ENCODE measurements around the gene AASDH. TPM values are rescaled to one million over a fixed set of nuclear protein-coding genes. Genes with fewer than 3 reads are reported as not detected.

Gene AASDH
- total RNA-seq, 2 experiments from 2014 or later = 10.4 to 13.9 TPM

DNA sequence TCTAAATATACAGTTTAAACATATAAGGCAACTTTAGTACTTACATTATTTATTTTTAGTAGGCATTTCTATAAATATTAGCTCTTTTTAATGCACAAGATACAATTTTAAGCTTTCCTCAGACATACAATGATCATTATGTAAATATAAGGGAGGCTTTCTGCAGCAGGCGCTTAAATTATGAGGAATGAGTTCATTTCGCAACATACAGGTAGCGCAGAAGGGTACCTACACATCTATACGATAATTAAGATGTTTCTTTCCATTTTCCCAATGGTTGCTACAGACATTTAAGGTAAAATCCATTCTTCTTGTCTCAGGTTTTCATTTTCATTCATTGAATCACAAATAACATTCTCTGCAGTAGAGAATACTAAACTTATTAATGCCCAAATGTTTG is 1.2 kb downstream of the AASDH start:
- CTCF ChIA-PET (ENCODE audit: unreplicated experiment) = no interaction called here
- TF ChIP-seq, protein P1, sequence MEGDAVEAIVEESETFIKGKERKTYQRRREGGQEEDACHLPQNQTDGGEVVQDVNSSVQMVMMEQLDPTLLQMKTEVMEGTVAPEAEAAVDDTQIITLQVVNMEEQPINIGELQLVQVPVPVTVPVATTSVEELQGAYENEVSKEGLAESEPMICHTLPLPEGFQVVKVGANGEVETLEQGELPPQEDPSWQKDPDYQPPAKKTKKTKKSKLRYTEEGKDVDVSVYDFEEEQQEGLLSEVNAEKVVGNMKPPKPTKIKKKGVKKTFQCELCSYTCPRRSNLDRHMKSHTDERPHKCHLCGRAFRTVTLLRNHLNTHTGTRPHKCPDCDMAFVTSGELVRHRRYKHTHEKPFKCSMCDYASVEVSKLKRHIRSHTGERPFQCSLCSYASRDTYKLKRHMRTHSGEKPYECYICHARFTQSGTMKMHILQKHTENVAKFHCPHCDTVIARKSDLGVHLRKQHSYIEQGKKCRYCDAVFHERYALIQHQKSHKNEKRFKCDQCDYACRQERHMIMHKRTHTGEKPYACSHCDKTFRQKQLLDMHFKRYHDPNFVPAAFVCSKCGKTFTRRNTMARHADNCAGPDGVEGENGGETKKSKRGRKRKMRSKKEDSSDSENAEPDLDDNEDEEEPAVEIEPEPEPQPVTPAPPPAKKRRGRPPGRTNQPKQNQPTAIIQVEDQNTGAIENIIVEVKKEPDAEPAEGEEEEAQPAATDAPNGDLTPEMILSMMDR (conservative IDR thresholded peaks at IDR 0.05; ENCODE audit: low read length) = no peak
- no peak for TF ChIP-seq EZH2phosphoT487 (IDR thresholded peaks at IDR 0.05; ENCODE audit: borderline replicate concordance, low read depth, low read length)
- H2AFZ ChIP-seq (ENCODE audit: low read length) = no peak overlapping the region

DNA sequence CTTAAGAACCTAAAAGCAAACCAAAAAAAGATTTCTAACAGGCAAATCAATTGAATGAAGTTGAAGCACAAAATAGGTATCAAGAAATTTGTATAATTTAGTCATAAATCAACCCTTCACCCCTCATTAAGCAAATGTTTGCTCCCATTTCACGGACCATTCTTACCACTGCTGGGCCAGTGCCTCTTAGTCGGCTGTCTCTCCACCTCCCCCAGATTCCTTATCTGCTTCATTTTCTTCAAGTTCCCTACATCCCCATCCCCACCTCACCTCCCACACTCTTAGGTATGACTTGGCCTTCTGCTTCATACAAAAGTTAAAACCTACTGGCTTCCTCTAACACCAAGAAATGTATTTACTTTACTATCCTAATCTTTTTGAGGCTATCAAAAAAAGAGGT is 11.8 kb downstream of the AASDH start:
- Histone ChIP-seq H4K20me1 (ENCODE audit: insufficient read depth, low read length) (no peaks in the 10 kb centered on the region), H3K9me2 (ENCODE audit: insufficient read depth, low read length) (0 out of 2 replicates have a peak, but pooled peaks cover 3% of the 10 kb centered on the region), H3K4me2 (ENCODE audit: low read length) (no peak overlapping the region), H3K79me2 (ENCODE audit: insufficient read depth, low read depth, low read length) (no peaks in the 10 kb centered on the region), H3K9me3 (ENCODE audit: low read length) (no peaks in the 10 kb centered on the region), H3K4me3 (ENCODE audit: low read depth, low read length, poor library complexity, severe bottlenecking) (no peak overlapping the region), H3K4me1 (ENCODE audit: insufficient read depth, low read length, poor library complexity, severe bottlenecking) (no peaks in the 10 kb centered on the region), H2AFZ (ENCODE audit: low read length) (no peak overlapping the region), H3K36me3 (ENCODE audit: insufficient read depth, low read length) (peaks cover 27% of the 10 kb centered on the region), H3K27ac (ENCODE audit: low read depth, low read length, poor library complexity, severe bottlenecking) (no peak overlapping the region)
- no TSS peak for BruUV-seq (replicated peaks)
- POLR2A ChIA-PET = interaction anchor here (1.2 kb wide), 1 partner anchor 11 kb away, joined by 6 read pairs; the partner anchor contains the start of gene AASDH
- no peak for DNase-seq (ENCODE audit: low spot score)
- CTCF ChIA-PET (ENCODE audit: unreplicated experiment) = no interaction called here
- TF ChIP-seq, protein P1 (conservative IDR thresholded peaks at IDR 0.05; ENCODE audit: low read length) = no peak
- TF ChIP-seq EZH2phosphoT487 (IDR thresholded peaks at IDR 0.05; ENCODE audit: borderline replicate concordance, low read depth, low read length) = no peak
- intact Hi-C loops (cut with micrococcal nuclease; ENCODE audit: unreplicated experiment) = no loop called here

More for the DNA sequence above, 1.2 kb downstream of the AASDH start:
- peak overlapping the region; percentile 85 for H3K27ac ChIP-seq (ENCODE audit: low read depth, low read length, poor library complexity, severe bottlenecking)
- H3K9me2 ChIP-seq (ENCODE audit: insufficient read depth, low read length) = no peaks in the 10 kb centered on the region
- POLR2A ChIA-PET = interaction anchor here (0.6 to 2.6 kb wide), 10 partner anchors 17 to 438 kb away, joined by 3 to 31 read pairs (median 3); partner anchors contain the start of genes PAICS and PPAT
- peaks cover 27% of the 10 kb centered on the region for H3K79me2 ChIP-seq (ENCODE audit: insufficient read depth, low read depth, low read length)
- no peaks in the 10 kb centered on the region for H4K20me1 ChIP-seq (ENCODE audit: insufficient read depth, low read length)
- no peaks in the 10 kb centered on the region for H3K9me3 ChIP-seq (ENCODE audit: low read length)
- H3K4me3 ChIP-seq (ENCODE audit: low read depth, low read length, poor library complexity, severe bottlenecking) = peak overlapping the region; percentile 77
- DNase-seq (ENCODE audit: low spot score) = no peak
- intact Hi-C loops (cut with micrococcal nuclease; ENCODE audit: unreplicated experiment) = loop anchor here (2.0 to 10.0 kb wide), 4 partner anchors 339 to 589 kb away; partner anchors contain the start of genes CEP135, NOA1, POLR2B and REST
- H3K36me3 ChIP-seq (ENCODE audit: insufficient read depth, low read length) = 0 out of 2 replicates have a peak, but pooled peaks cover 4% of the 10 kb centered on the region
- peaks cover 22% of the 10 kb centered on the region for H3K4me1 ChIP-seq (ENCODE audit: insufficient read depth, low read length, poor library complexity, severe bottlenecking)
- H3K4me2 ChIP-seq (ENCODE audit: low read length) = peak overlapping the region; percentile 86
- no TSS peak for BruUV-seq (replicated peaks)

DNA sequence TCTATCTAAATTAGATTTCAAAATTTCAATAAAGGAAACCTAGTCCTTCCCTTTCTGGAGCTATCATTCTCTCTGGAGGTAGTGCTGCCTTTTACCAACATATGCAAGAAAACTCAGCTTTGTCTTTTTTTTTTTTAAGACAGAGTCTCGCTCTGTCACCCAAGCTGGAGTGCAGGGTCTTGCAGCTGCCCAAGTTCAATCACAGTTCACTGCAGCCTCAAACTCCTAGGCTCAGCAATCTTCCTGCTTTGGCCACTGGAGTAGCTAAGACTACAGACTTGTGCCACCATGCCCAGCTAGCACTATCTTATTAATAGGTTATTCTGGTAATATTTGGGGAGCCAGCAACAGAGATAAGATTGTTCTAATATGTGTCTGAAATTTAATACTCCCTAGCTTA is 12.3 kb downstream of the AASDH start:
- H3K4me3 ChIP-seq (ENCODE audit: low read depth, low read length, poor library complexity, severe bottlenecking) = no peak overlapping the region
- ChIA-PET CTCF (ENCODE audit: unreplicated experiment) (no interaction called here), POLR2A (interaction anchor here (0.5 to 1.2 kb wide), 4 partner anchors 9 to 196 kb away, joined by 3 to 6 read pairs (median 4); partner anchors contain the start of gene AASDH)
- DNase-seq (ENCODE audit: low spot score) = peak; percentile 9
- no peak for TF ChIP-seq EZH2phosphoT487 (IDR thresholded peaks at IDR 0.05; ENCODE audit: borderline replicate concordance, low read depth, low read length)
- TF ChIP-seq, protein P1 (conservative IDR thresholded peaks at IDR 0.05; ENCODE audit: low read length) = no peak
- no peaks in the 10 kb centered on the region for H4K20me1 ChIP-seq (ENCODE audit: insufficient read depth, low read length)
- no TSS peak for BruUV-seq (replicated peaks)
- no peaks in the 10 kb centered on the region for H3K9me3 ChIP-seq (ENCODE audit: low read length)
- no peak overlapping the region for H3K27ac ChIP-seq (ENCODE audit: low read depth, low read length, poor library complexity, severe bottlenecking)
- no peak overlapping the region for H2AFZ ChIP-seq (ENCODE audit: low read length)
- H3K36me3 ChIP-seq (ENCODE audit: insufficient read depth, low read length) = peaks cover 29% of the 10 kb centered on the region
- H3K79me2 ChIP-seq (ENCODE audit: insufficient read depth, low read depth, low read length) = no peaks in the 10 kb centered on the region
- H3K9me2 ChIP-seq (ENCODE audit: insufficient read depth, low read length) = 0 out of 2 replicates have a peak, but pooled peaks cover 3% of the 10 kb centered on the region
- no peaks in the 10 kb centered on the region for H3K4me1 ChIP-seq (ENCODE audit: insufficient read depth, low read length, poor library complexity, severe bottlenecking)
- intact Hi-C loops (cut with micrococcal nuclease; ENCODE audit: unreplicated experiment) = no loop called here
- H3K4me2 ChIP-seq (ENCODE audit: low read length) = no peak overlapping the region

Data from OCI-LY7 (cell line).